T-helper 1 cell treated with Interleukin-12 subunit alpha and Interleukin-12 subunit beta and Interleukin-4 antibody, amounts not matched to agents 30 μg/mL and 1 μg/mL, for 36 hours (primary cell): ENCODE results near the gene SPSB3.
A peak's percentile ranks its signal among the peaks of the same experiment; 100 is the strongest.

Source experiments
- H3K27ac Mint-ChIP-seq: one replicate; pipeline ENCODE4 v1.8.0; 2021; ENCODE audit warnings: mild to moderate bottlenecking, mixed read lengths
- H3K27me3 Mint-ChIP-seq: one replicate; pipeline ENCODE4 v1.8.0; 2021; ENCODE audit warnings: low read depth, mixed read lengths
- H3K36me3 Mint-ChIP-seq: one replicate; pipeline ENCODE4 v1.8.0; 2021; ENCODE audit warnings: low read depth, mixed read lengths
- H3K4me1 Mint-ChIP-seq: one replicate; pipeline ENCODE4 v1.8.0; 2021; ENCODE audit warnings: low read depth, mixed read lengths
- H3K4me3 Mint-ChIP-seq: one replicate; pipeline ENCODE4 v1.8.0; 2021; ENCODE audit warnings: mild to moderate bottlenecking, moderate library complexity, mixed read lengths
- H3K9me3 Mint-ChIP-seq: one replicate; pipeline ENCODE4 v1.8.0; 2021; ENCODE audit warnings: mixed read lengths

SPSB3 gene

DNA sequence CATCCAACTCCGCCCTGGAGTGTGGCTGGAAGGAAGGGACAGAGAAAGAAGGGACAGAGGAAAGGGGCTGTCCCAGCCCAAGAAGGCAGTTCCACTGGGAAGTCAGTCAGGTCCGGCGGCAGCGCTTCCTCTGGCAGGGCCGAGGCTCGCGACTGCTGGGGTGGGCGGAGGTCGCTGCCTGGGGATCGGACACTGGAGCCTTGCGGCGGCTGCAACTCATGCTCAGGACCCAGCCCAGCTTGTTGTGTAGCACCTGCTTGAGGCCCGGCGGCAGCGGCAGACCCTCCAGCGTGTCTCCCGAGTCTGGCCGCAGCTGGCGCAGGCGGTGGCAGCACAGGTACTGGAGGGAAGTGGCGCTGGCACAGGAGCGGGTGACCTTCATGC lies 5.4 kb downstream of the SPSB3 start:
- no peaks in the 10 kb centered on the region for H3K27me3 Mint-ChIP-seq

GRCh38 chr16:1776672-1776955 lies 5.8 kb downstream of the SPSB3 start:
- Mint-ChIP-seq H3K9me3 (no peaks in the 10 kb centered on the region), H3K4me3 (no peak overlapping the region), H3K36me3 (peaks cover 10% of the 10 kb centered on the region), H3K27me3 (no peaks in the 10 kb centered on the region), H3K4me1 (peaks cover 5% of the 10 kb centered on the region), H3K27ac (no peak overlapping the region)

More for the DNA sequence above, 5.4 kb downstream of the SPSB3 start:
- H3K27ac Mint-ChIP-seq: no peak overlapping the region
- H3K4me1 Mint-ChIP-seq: peaks cover 7% of the 10 kb centered on the region
- peaks cover 7% of the 10 kb centered on the region for H3K36me3 Mint-ChIP-seq
- no peaks in the 10 kb centered on the region for H3K9me3 Mint-ChIP-seq
- no peak overlapping the region for H3K4me3 Mint-ChIP-seq

DNA sequence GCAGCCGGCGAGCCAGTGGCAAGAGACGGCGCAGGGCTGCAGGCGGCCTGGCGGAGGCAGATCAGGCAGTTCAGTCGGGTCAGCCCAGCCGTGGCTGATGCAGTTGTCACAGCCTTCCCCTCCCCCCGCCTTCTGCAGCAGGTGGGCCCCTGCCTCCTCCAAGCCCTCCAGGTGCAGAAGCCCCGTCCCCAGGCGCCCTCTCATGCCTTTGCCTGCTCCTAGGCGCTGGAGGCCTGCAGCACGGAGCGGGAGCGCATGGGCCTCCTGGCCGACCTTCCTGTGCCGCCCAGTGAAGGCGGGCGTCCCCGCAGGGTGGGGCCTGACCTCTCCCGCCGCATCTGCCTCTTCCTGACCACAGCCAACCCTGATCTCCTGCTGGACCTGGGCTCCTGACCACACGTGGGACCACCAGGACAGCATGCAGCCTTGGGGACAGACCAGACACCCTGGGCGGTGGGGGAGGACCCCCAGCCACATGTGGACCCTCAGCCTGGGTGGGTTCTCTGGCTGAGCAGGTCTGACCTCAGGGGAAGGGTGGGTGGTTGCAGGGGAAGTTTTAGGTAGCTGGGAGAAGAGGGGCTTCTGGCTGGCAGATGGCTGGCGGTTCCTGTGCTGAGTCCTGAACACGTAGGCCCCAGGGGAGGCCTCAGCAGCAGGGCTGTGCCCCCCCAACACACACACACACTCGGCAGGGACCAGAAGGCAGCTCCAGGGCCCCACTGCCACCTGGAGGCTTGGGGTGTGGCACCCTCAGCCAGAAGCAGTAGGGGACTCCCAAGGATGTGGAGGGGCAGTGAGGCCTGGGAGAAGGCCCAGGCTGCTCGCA lies 6.3 kb downstream of the SPSB3 start:
- Mint-ChIP-seq H3K4me1 (peaks cover 4% of the 10 kb centered on the region), H3K27ac (no peak overlapping the region), H3K27me3 (no peaks in the 10 kb centered on the region), H3K4me3 (no peak overlapping the region), H3K36me3 (peaks cover 10% of the 10 kb centered on the region), H3K9me3 (no peaks in the 10 kb centered on the region)

DNA sequence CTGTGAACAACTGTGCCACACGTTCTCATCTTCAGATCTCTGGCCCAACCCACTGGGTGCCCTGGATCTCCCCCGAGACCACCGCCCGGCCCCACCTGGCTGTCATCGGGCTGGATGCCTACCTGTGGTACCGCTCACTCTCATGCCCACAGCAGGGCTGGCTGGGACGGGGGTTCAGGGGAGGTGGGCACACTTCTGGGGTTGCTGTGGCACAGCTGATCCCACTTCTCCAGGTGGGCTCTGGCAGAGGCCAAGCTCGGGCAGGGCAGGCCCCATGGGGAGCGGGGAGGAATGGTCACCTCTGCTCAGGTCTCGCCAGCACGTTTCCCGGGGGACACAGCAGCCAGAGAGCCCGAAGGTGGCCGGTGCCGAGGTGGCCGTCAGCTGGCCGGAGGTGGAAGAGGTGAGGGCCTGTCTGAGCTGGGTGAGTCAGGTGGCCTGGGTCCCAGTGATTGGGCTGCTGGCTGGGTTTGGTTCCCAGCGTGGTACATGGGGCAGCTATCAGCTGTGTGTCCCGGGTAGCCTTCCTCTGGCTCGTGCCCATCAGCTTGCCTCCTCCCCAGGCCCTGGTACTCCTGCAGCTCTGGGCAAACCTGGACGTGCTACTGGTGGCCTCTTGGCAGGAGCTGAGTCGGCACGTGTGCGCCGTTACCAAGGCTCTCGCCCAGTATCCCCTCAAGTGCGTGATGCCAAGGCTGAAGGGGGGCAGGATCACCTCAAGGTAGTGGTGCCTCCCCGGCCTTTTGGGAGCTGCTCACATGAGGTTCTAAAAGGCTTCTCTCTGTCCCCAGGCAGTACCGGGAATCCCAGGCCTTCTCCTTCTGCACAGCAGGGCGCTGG lies 7.1 kb downstream of the SPSB3 start:
- H3K36me3 Mint-ChIP-seq: peaks cover 10% of the 10 kb centered on the region
- no peaks in the 10 kb centered on the region for H3K27me3 Mint-ChIP-seq
- no peak overlapping the region for H3K4me3 Mint-ChIP-seq
- H3K27ac Mint-ChIP-seq: no peak overlapping the region
- H3K4me1 Mint-ChIP-seq: peaks cover 4% of the 10 kb centered on the region
- H3K9me3 Mint-ChIP-seq: no peaks in the 10 kb centered on the region

- H3K27ac Mint-ChIP-seq: no peak overlapping the region
- no peaks in the 10 kb centered on the region for H3K9me3 Mint-ChIP-seq
- no peak overlapping the region for H3K4me3 Mint-ChIP-seq
- H3K36me3 Mint-ChIP-seq: peaks cover 12% of the 10 kb centered on the region
- no peaks in the 10 kb centered on the region for H3K27me3 Mint-ChIP-seq
- peaks cover 4% of the 10 kb centered on the region for H3K4me1 Mint-ChIP-seq
These were observed 8.0 kb downstream of the SPSB3 start for GRCh38 chr16:1774448-1774780.

GRCh38 chr16:1773703-1774447 lies 8.5 kb downstream of the SPSB3 start:
- H3K27me3 Mint-ChIP-seq: no peaks in the 10 kb centered on the region
- H3K4me3 Mint-ChIP-seq: peak overlapping the region; percentile 77
- peaks cover 11% of the 10 kb centered on the region for H3K36me3 Mint-ChIP-seq
- peaks cover 4% of the 10 kb centered on the region for H3K4me1 Mint-ChIP-seq
- H3K27ac Mint-ChIP-seq: no peak overlapping the region
- H3K9me3 Mint-ChIP-seq: no peaks in the 10 kb centered on the region

DNA sequence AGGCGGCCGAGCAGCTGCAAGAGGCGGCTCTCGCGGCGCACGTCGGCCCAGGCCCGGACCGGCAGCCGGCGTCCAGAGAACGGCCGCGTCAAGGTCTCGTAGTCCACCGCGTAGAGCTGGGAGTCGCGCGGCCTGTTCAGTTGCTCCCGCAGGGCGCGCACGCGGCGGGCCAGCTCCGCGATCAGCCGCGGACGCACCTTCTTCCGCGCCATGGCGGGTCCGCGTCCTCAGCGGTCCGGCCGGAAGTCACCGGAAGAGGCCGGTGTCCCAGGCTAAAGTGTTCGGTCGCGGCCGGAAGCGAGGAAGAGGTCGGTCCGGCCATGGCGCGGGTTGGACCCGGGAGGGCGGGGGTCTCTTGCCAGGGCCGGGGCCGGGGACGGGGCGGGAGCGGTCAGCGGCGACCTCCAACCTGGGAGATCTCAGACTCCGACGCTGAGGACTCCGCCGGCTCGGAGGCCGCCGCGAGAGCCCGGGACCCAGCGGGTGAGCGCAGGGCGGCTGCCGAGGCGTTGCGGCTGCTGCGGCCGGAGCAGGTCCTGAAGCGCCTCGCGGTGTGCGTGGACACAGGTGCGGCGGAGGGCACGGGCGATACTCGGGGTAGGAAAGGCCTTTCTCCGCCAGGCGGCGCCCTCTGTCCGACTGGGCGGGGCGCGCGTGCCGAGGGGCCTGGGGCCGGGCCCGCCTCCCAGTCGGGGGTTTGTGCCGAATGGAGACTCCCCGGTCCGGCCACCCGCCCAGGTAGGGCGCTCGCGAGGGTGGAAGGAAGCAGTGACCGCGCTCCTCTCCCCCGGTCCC lies 9.3 kb downstream of the SPSB3 start, which contains the start of gene MRPS34:
MRPS34 (minus strand) TSS at position 227 of the 795 bp plus-strand sequence; CDS start at position 212, 15 bp downstream.
- Mint-ChIP-seq H3K4me1 (peaks cover 4% of the 10 kb centered on the region), H3K36me3 (peaks cover 11% of the 10 kb centered on the region), H3K27me3 (no peaks in the 10 kb centered on the region), H3K9me3 (no peaks in the 10 kb centered on the region), H3K27ac (peak within 1 kb of the TSS; percentile 99), H3K4me3 (peak within 1 kb of the TSS; percentile 100)

DNA sequence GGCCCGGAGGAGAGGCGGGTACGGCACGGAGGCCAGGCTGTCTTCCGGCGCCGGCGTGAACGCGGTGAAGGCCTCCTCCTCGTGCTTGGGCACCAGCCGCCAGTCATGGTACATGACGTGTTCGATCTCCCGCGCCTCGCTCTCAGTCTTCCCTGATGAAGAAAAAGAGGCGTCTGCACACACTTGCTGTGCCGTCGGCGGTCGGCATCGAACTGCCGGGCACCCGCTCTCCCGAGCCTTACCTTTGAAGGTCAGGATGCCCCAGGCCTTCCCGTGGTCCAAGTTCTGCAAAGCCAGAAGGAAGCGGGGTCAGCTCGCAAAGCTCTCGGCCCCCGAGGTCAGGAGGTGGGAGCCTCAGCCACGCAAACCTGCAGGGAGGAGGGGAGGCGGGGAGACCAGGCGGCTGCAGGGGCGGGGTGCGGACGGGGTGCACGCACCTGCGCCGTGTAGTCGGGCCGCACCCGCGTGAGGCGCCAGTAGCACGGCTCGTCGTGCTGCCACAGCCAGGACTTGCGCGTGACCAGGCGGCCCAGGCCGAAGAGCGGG lies 9.9 kb downstream of the SPSB3 start, which contains the start of gene EME2:
EME2 (plus strand) TSS at position 449 of the 546 bp plus-strand sequence. CDS start 418 bp downstream, outside the sequence.
- H3K27me3 Mint-ChIP-seq: no peaks in the 10 kb centered on the region
- H3K4me3 Mint-ChIP-seq: peak within 1 kb of the TSS; percentile 100
- no peaks in the 10 kb centered on the region for H3K9me3 Mint-ChIP-seq
- H3K4me1 Mint-ChIP-seq: peaks cover 4% of the 10 kb centered on the region
- peak within 1 kb of the TSS; percentile 99 for H3K27ac Mint-ChIP-seq
- H3K36me3 Mint-ChIP-seq: peaks cover 11% of the 10 kb centered on the region

- Mint-ChIP-seq H3K4me3 (peak overlapping the region; percentile 100), H3K4me1 (peaks cover 4% of the 10 kb centered on the region), H3K27me3 (no peaks in the 10 kb centered on the region), H3K27ac (peak overlapping the region; percentile 99), H3K36me3 (peaks cover 13% of the 10 kb centered on the region), H3K9me3 (no peaks in the 10 kb centered on the region)
These were observed 10.5 kb downstream of the SPSB3 start for GRCh38 chr16:1771864-1772361.

DNA sequence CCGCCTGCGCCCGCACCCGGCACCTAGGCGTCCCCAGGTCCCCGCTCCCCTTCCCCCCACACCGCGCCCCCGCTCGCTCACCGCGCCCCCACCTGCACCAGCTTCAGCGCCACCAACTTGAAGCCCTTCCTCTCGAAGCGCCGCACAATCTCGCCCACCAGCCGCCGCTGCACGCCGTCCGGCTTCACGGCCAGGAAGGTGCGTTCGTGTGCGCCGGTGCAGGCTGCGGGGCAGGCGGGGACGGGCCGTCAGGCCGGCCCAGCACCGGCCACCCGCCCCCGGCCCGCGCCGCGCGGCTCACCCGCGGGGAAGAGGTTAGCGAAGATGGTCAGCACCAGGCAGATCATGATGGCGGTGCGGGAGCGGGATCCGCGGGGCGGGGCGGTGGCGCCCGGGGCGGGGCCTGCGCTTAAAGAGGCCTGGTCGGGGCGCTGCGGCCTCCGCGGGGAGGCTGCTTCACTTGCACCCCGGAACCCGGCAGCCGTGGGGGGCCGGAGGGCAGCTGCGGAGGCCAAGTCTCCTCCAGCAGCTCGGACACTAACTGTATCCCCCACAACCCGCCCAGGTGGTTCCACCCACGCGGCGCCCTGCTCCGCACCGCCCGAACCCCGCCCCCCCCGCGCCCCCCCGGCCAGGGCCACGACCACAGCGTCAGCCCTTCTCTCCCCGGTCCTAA lies 11.0 kb downstream of the SPSB3 start, which contains the start of gene NME3:
NME3 (minus strand) TSS at position 356 of the 676 bp plus-strand sequence; CDS start at position 347, 9 bp downstream.
- Mint-ChIP-seq H3K4me3 (peak within 1 kb of the TSS; percentile 100), H3K9me3 (no peaks in the 10 kb centered on the region), H3K27me3 (no peaks in the 10 kb centered on the region), H3K36me3 (peaks cover 13% of the 10 kb centered on the region), H3K27ac (peak within 1 kb of the TSS; percentile 99), H3K4me1 (peaks cover 4% of the 10 kb centered on the region)

DNA sequence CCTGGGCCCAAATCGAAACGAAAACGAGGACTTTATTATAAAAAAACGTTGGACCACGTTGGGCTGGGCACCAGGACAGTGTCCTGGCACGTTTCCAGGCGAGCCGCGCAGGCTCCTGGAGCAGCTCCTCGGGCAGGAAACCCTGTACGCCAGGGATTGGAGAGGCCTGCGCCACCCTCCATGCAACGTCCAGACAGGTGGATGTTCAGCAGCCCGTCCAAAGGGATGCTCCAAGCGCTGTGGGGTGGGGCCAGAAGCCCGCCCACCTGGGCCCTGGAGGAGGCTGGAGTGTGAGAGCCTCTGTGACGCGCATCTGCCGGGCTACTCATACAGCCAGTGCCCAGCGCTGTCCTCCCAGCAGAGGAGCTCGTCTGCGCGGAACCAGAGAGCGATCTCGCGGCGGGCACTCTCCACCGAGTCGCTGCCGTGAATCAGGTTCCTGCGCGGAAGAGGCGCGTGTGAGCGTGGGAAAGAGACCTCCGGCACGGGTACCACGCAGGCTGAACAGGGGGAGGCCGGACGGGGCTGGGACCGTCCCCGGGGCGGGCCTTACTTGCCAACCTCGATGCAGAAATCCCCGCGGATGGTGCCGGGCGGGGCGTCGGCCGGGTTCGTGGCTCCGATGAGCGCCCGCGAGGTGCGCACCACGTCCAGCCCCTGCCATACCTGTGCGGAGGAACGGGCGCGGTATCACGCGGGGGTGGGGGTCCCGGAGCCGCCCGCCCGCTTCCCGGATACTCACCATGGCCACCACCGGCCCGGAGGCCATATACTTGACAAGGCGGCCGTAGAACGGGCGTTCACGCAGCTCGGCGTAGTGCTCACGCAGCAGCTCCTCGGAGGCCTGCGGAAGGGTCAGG lies 11.8 kb downstream of the SPSB3 start:
- no peaks in the 10 kb centered on the region for H3K9me3 Mint-ChIP-seq
- no peaks in the 10 kb centered on the region for H3K27me3 Mint-ChIP-seq
- H3K4me3 Mint-ChIP-seq: peak overlapping the region; percentile 79
- H3K4me1 Mint-ChIP-seq: peaks cover 4% of the 10 kb centered on the region
- peaks cover 13% of the 10 kb centered on the region for H3K36me3 Mint-ChIP-seq
- peak overlapping the region; percentile 63 for H3K27ac Mint-ChIP-seq
